HL-60/S4 treated with retinoic acid at 250 ng/mL for 4 days and 3 days (cell line): ENCODE measurements around the gene COL7A1.
"Not testable (repeated sequence)": the region's sequence is repeated elsewhere in the genome, so short reads cannot be mapped to it uniquely, and the experiment has no call there.

Experiments used
- in situ Hi-C: fragments of 300-500 bp; cut with MboI; formaldehyde crosslinking; loops from 2 replicates; pipeline ENCODE4 v1.7.0; 2022; ENCODE audit warnings: low sequenced_read_pairs

Gene COL7A1

DNA sequence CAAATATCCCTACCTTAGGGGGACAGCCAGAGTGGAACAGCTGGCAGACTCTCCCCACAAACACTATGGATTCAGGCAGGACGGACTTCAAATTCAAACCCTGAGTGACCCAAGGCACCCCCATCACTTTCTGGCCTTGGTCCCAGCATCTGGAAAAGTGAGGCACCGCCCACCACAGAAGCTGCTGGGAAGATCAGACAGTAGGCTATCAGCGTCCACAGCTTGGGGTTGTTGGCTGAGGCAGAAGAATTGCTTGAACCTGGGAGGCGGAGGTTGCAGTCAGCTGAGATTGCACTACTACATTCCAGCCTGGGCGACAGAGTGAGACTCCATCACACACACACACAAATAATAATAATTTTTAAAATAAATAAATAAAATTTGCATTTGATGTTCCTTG lies 47.0 kb downstream of the COL7A1 start:
- in situ Hi-C loops, result no loop called here

DNA sequence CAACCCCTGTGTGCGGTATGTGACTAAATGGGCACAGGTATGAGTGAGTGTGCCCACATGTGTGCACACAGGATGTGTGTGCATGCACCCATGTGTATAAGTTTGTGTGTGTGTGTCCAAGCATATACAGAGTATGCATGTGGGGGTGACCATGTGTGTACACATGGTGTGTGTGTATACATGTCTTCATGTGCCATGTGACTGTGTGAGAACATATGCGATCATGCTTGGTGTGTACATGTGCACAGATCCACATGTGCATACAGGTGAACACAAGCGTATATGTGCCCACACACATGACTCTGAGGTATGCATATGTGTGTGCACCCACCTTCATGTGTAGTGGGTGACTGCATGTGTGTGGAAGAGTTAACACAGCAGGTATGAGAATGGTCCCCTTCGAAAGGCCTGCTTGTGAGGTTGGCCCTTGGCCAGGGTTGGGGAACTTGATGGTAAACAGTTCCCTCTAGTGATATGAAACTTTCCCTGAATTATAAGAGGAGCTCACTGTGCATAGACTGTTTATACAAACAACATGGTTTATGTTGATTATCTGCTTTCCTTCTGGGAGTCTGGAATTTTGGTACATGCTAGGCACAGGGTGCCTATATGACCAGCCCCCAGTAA lies 48.8 kb downstream of the COL7A1 start:
- in situ Hi-C loops, result no loop called here

DNA sequence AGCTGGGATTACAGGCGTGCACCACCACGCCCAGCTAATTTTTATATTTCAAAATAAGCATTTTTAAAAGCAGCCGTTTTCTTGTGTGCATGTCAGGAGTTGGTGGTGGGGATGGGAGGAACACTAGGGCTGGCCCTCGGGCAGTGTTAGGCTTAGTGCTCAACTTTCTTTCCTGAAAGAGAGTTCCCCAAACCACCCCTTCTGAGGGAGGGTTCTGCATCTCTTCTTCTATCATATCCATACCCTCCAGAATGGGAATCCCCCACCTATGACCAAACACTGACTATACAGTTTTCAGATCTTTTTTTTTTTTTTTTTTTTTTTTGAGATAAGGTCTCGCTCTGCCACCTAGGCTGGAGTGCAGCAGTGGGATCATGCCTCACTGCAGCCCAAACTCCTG lies 51.0 kb downstream of the COL7A1 start:
- in situ Hi-C loops, result no loop called here

DNA sequence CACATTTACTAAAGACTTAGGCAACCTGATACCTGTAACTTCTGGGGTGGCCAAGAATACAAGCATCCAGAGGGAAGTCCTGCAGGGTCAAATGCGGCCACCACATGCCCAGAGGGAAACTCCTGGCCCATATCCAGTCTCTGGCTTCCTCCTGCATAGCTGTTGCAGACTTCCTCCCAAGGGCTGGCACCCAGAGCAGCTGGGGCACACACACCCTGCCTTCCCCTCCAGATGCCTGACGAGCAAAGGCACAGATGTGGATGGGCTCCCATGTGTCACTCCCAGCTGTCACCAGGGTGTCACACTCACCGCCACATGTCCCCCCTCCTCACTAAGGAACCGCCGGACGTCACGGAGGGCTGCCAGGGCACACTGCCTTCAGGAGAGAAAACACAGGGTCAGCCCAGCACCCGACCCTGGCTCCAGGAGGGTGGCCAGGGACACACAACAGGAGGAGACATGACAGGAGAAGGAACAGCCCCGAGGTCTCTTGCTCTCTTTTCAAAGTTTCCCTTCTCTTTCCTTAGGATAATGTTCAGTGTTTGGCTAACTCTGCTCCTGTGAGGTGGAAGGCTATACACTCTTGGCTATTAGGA lies 51.8 kb downstream of the COL7A1 start:
- in situ Hi-C loops, result no loop called here

DNA sequence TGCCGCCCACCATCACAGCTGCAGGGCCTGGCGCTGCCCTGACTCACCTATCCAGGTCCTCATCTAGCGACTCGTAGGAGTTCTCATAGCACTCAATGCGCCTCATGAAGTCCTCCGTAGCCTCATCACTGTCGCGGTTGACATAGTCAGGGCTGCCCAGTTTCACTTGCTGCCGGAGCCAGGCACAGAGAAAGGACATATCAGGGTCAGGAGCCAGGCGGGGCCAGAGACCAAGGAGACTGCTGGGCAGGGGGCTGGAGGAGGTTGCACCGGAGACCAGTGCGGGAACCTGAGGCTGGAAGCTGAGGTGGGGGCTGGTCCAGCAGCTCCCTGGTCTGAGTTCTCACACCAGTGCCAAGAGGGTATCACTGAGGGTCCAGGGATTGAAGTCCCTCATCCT lies 56.7 kb downstream of the COL7A1 start:
- in situ Hi-C loops, result no loop called here

DNA sequence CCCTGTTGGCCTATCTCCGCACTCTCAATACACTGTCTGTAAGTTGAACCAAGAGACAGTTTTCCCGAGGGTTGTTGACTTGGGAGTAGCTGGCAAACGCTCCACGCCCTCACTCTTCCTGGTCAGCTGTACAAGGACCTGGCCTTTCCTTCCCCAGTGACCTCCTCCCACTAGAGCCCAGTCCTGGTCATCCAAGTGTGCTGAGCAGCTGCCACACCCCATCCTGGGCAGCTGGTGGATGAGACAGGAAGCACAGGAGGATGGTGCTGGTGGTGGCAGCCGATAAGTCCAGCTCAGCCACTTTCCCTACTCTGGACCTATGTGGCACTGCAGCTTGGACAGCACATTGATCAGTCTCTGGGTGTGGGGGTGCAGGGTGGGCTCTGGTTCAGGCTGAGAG lies 58.3 kb downstream of the COL7A1 start:
- in situ Hi-C loops, result no loop called here

DNA sequence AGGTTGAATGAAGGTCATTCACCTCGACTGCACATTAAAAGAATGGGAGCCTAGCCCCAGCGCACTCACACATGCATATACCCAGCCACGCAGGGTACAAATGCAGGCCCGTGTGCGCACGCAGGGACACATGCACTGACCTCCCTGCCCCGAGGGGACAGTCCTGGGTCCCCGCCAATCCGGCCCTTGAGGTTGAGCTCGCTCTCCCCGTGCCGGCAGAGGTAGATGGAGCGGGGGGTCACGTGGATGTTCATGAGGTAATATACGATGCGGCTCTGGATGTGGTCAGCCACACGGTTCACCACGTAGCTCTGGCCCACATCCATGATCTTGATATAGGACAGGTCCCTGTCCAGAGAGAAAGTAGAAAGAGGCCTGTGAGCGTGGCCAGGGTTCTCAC lies 59.0 kb downstream of the COL7A1 start:
- in situ Hi-C loops, result no loop called here

DNA sequence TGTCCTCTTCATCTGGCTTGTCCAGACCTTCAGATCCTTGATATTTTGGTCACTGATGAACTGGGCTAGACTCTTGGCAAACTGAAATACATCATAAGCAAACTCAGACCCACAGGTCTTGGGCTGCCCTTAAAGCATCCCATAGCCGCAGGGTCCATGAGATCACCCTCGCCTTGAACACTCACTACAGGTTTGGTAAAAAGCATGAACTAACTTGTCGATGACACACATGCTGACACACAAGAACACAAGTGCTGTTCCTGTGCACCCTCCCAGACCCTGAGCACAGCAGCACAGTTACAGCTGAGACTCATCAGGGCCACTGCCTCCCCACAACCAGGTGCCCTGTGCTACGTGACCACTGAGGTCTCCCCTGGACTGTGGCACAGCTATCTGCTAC lies 59.6 kb downstream of the COL7A1 start:
- in situ Hi-C loops, result no loop called here

DNA sequence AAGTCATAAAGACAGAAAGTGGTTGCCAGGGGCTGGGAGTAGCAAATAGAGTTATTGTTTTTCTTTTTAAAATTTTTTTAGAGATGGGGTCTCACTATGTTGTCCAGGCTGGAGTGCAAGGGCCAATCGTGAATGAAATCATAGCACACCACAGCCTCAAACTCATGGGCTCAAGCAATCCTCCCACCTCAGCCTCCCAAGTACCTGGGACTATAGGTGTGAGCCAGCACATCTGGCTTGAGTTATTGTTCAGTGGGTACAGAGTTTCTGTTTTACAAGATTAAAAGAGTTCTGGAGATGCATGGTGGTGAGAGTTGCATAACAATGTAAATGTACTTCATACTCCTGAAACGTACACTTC lies 62.2 kb downstream of the COL7A1 start:
- in situ Hi-C loops, result no loop called here

DNA sequence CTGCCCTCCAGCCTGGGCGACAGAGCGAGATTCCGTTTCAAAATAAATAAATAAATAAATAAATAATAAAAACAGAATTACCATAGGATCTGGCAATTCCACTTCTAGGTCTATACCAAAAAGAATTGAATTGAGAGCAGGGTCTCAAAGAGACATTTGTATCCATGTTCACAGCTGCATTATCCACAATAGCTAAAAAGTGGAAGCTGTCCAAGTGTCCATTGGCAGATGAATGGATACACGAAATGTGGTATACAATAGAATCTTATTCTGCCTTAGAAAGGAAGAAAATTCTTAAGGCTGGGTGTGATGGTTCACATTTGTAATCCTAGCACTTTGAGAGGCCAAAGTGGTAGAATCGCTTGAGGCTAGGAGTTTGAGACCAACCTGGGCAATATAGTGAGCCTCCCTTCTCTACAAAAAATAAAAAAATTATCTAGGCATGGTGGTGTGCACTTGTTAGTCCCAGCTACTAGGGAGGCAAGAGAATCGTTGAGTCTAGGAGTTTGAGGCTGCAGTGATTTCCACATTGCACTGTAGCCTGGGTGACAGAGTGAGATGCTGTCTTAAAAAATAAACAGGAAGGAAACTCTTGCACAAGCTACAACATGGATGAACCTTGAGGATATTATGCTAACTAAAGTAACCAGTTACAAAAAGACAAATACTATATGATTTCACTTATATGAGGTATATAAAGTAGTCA lies 62.7 kb downstream of the COL7A1 start:
- in situ Hi-C loops, result no loop called here

DNA sequence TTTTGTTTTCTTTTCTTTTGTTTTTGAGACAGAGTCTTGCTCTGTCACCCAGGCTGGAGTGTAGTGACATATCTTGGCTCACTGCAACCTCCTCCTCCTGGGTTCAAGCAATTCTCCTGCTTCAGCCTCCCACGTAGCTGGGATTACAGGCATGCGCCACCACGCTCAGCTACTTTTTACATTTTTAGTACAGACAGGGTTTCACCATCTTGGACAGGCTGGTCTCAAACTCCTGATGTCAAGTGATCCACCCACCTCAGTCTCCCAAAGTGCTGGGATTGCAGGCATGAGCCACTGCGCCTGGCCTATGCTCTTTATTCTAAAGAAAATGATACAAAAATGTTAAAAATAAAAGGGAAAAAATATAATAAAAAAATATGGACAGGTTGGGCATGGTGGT lies 64.4 kb downstream of the COL7A1 start:
- in situ Hi-C loops, result not testable (repeated sequence)

DNA sequence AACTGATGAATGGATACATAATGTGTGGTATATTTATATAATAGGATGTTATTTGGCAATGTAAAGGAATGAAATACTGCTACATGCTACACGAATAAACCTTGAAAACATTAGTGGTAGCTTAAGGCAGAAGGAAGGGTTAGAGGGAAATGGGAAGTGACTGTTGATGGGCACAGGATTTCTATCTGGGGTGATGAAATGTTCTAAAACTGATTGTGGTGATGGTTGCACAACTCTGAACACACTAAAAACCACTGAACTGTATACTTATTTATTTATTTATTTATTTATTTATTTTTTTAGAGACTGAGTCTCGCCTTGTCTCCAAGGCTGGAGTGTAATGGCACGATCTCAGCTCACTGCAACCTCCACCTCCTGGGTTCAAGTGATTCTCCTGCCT lies 66.4 kb downstream of the COL7A1 start:
- in situ Hi-C loops, result no loop called here

DNA sequence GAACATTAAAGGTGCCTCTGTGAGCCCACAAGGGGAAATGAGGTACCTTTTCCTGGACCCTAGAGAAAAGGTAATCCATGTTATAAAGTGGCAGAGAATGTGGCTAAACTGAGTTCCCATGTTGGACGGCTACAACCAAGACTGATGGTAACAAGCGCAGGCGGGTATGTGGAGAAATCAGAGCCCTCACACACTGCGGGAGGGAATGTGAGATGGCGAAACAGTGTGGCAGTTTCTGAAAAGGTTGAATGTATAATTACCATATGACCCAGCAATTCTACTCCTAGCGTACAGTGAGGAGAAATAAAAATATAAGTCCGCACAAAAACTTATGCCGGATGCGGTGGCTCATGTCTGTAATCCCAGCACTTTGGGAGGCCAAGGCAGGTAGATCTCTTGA lies 67.1 kb downstream of the COL7A1 start:
- in situ Hi-C loops, result no loop called here

DNA sequence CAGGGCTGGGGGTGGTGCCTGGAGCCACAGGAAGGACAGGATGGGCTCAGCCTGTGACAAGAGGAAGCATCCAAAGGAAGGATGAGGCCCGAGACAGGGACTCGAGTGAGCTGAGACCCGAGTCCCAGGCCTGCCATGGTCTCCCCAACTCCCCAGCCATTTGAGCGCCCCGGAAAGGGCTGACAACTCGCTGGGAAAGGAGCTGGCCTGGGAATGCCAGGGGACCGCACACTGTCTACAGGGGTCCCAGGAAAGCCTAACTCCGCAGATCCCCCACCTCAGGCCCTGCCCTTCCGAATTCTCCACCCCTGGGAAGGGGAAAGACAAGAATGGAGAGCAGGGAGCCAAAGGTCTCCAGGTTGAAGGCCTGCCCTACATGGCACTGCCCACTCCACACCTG lies 70.2 kb downstream of the COL7A1 start:
- in situ Hi-C loops, result no loop called here

DNA sequence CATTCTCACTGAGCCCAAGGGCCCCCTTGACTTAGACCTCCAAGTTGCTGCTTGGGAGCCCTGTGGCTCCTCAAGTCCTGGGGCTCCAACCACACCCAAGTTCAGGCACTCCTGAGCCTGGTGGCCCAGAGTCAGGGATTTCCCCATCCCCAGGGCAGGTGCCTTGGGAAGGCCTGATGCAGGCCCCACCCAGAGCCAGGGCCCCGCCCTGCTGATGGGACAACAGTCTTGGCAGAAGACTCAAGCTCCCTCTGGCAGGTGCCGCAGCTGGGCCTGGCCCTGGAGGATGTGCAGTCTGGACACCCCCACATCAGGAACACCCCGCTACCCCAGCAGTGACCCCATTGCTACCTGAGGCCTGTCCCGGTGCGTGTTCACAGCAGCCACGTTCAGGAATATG lies 73.5 kb downstream of the COL7A1 start:
- in situ Hi-C loops, result no loop called here

DNA sequence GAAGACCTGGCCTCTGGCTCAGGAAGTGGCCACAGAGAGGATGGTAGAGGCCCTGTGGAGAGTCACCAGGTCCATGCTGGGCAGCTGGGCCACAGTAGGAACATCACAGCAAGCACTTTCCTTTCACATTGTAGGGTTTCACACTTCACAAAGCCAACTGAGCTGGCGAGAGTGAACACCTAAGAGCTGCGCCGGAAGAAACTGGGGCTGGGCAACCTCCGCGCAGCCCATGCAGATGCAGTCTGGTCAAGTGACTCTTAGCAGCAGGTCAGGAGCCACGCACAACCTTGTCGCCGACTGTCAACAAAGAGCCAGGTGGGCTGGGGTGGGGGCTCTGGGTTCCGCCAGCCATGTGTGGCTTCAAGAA lies 75.9 kb downstream of the COL7A1 start:
- in situ Hi-C loops, result no loop called here

DNA sequence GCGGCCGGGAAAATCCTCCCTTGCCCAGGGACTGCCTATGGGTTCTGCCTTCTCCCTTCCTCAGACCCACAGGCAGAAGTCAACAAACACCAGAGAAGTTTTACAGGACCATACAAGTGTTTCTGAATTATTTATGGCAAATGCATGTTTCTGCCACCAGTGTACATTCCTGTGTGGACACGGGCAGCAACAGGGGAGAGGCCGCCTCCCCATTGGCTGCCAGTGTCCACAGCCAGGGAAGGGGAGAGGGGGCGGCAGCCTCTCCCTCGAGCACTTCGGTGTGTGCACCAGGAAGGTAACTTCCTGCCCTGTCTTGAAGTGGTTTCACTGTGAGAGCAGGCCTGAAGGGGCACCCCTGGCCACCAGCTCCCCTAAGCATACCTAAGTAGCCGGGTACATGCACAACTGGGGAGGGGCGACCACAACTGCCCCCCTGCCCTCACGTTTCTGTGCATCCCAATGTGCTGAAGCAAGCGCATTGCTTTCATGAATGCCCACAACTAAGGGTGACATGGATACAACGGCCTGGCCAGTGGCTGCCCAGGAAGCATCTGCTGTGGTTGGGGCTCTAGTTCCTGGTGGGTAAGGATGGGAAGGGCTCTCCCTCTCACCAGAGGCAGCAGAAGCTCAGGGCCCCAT lies 76.4 kb downstream of the COL7A1 start:
- in situ Hi-C loops, result no loop called here

DNA sequence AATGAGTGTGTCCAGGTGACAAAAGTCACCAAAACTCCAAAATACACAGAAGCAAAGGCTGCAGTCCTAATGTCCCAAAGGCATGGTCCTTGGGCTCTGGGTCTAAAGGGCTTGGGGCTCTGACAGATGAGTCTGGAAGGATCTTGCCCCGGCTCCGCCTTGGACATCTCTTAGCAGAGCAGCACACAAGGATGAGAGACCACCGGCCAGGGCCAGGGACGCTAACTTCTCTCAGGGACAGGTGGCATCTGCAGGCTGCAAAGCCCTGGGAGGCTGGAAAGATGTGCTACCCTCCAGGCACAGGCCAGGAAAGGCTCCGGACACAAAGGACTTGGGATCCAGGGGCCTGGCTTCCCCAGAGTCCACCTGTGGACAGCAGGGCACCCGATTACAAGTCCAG lies 77.1 kb downstream of the COL7A1 start:
- in situ Hi-C loops, result no loop called here

DNA sequence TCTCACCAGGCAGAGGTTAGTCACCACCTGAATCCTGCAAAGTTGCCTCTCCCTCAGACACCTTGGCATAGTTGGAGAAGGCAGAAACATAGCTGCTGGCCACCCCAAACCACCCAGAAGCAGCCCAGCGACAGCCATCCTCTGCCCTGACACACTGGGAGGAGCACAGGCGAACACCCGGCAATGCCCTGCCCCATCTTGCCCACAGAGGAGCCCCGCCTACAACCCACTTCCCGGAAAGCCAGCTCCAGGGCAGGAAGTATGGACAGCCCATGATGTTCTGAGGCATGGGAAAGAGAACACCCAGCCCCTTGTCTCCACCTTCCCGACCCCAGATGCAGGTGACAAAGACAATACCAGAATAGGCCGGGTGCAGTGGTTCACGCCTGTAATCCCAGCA lies 78.6 kb downstream of the COL7A1 start:
- in situ Hi-C loops, result no loop called here

DNA sequence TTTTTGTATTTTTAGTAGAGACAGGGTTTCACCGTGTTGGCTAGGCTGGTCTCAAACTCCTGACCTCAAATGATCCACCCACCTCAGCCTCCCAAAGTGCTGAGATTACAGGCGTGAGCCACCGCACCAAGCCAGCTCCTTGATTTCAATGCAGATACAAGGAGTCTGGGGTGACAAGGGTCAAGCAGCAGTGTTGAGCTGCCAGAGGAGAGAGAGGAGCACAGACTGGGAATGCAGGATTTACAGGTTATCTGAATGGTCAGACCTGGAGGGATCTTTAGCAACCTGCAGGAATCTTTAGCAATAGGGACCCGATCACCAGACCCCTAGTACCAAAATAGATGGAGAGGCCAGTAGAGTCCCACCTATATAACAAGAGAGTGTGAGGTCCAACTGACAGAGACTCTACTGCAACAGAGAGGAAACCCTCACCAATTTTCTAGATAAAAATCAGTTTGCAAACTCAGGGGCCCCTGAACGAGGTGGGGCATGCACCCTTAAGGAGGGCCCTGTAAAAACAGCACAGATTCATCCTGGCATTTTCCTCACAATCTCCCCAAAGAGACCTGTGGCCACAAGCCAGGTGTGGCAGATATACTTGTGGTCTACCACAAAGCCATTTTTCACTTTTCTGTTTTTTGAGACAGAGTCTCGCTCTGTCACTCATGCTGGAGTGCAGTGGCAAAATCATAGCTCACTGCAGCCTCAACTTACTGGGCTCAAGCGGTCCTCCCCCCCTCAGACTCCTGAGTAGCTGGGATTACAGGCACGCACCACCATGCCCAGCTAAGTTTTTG lies 80.5 kb downstream of the COL7A1 start:
- in situ Hi-C loops, result no loop called here
